22Rv1 (cell line): ENCODE measurements around the gene EIF2B4.
A peak's percentile ranks its signal among the peaks of the same experiment; 100 is the strongest.

Experiments
- H3K27ac ChIP-seq: fragments of 450-650 bp; 2 replicates; pipeline ENCODE4 v1.5.1; 2017
- CTCF ChIP-seq: fragments of 450-650 bp; IDR thresholded peaks from 2 replicates; pipeline ENCODE4 v1.5.1; 2017; ENCODE audit warnings: mild to moderate bottlenecking
- ZFX ChIP-seq: fragments of 450-650 bp; IDR thresholded peaks from 2 replicates; pipeline ENCODE4 v1.6.1; 2017; ENCODE audit warnings: antibody characterized with exemption, borderline replicate concordance

EIF2B4 gene

GRCh38 chr2:27380626-27381545, 10.7 kb upstream of the EIF2B4 start, which contains the start of gene ZNF513:
ZNF513 (minus strand) TSS chr2:27380734; CDS start chr2:27380526, 208 bp downstream.
- peak within 1 kb of the TSS; percentile 92 for H3K27ac ChIP-seq
- no peak for TF ChIP-seq ZFX
- no peak for TF ChIP-seq CTCF

- TF ChIP-seq CTCF (no peak), ZFX (no peak)
- peak overlapping the region; percentile 92 for H3K27ac ChIP-seq
Observed at GRCh38 chr2:27379836-27380625, 9.9 kb upstream of the EIF2B4 start.

- peak overlapping the region; percentile 92 for H3K27ac ChIP-seq
- no peak for TF ChIP-seq CTCF
- TF ChIP-seq ZFX: no peak
Observed at GRCh38 chr2:27379383-27379835, 9.3 kb upstream of the EIF2B4 start.

- TF ChIP-seq ZFX (no peak), CTCF (no peak)
- H3K27ac ChIP-seq: peak overlapping the region; percentile 92
Observed at GRCh38 chr2:27378809-27379290, 8.7 kb upstream of the EIF2B4 start.

GRCh38 chr2:27378096-27378808, 8.1 kb upstream of the EIF2B4 start:
- H3K27ac ChIP-seq: peak overlapping the region; percentile 92
- no peak for TF ChIP-seq ZFX
- peak; percentile 42 for TF ChIP-seq CTCF

- TF ChIP-seq CTCF (no peak), ZFX (no peak)
- H3K27ac ChIP-seq: peak overlapping the region; percentile 92
Observed at GRCh38 chr2:27377618-27378095, 7.5 kb upstream of the EIF2B4 start.
